HL-60/S4 treated with retinoic acid at 250 ng/mL for 4 days and 3 days (cell line): ENCODE results near the gene USP3.
"Not testable (repeated sequence)": the region's sequence is repeated elsewhere in the genome, so short reads cannot be mapped to it uniquely, and the experiment has no call there.

Experiments
- in situ Hi-C: fragments of 300-500 bp; cut with MboI; formaldehyde crosslinking; loops from 2 replicates; pipeline ENCODE4 v1.7.0; 2022; ENCODE audit warnings: low sequenced_read_pairs

The USP3 gene

GRCh38 chr15:63530752-63531299 is 26.4 kb downstream of the USP3 start:
- in situ Hi-C loops = no loop called here

- in situ Hi-C loops = no loop called here
Observed at GRCh38 chr15:63531586-63531985, 27.2 kb downstream of the USP3 start.

GRCh38 chr15:63532307-63532744 is 27.9 kb downstream of the USP3 start:
- in situ Hi-C loops = no loop called here

GRCh38 chr15:63534888-63535287 is 30.5 kb downstream of the USP3 start:
- in situ Hi-C loops = not testable (repeated sequence)

GRCh38 chr15:63535689-63536088 is 31.3 kb downstream of the USP3 start:
- in situ Hi-C loops = no loop called here

GRCh38 chr15:63538876-63539275 is 34.5 kb downstream of the USP3 start:
- in situ Hi-C loops = no loop called here

- in situ Hi-C loops = no loop called here
Observed at GRCh38 chr15:63539521-63539920, 35.1 kb downstream of the USP3 start.

- in situ Hi-C loops = no loop called here
Observed at GRCh38 chr15:63539998-63540397, 35.6 kb downstream of the USP3 start.

- in situ Hi-C loops = no loop called here
Observed at GRCh38 chr15:63540449-63540848, 36.1 kb downstream of the USP3 start.

GRCh38 chr15:63544258-63545026 is 40.0 kb downstream of the USP3 start:
- in situ Hi-C loops = no loop called here

- in situ Hi-C loops = no loop called here
Observed at GRCh38 chr15:63545520-63545919, 41.1 kb downstream of the USP3 start.

- in situ Hi-C loops = no loop called here
Observed at GRCh38 chr15:63551400-63551799, 47.0 kb downstream of the USP3 start.

GRCh38 chr15:63553388-63553791 is 49.0 kb downstream of the USP3 start:
- in situ Hi-C loops = no loop called here

GRCh38 chr15:63554337-63554927 is 50.0 kb downstream of the USP3 start:
- in situ Hi-C loops = no loop called here

- in situ Hi-C loops = no loop called here
Observed at GRCh38 chr15:63555507-63555906, 51.1 kb downstream of the USP3 start.

GRCh38 chr15:63556246-63556645 is 51.9 kb downstream of the USP3 start:
- in situ Hi-C loops = no loop called here

- in situ Hi-C loops = no loop called here
Observed at GRCh38 chr15:63556736-63557135, 52.3 kb downstream of the USP3 start.

GRCh38 chr15:63559753-63560152 is 55.4 kb downstream of the USP3 start:
- in situ Hi-C loops = no loop called here

GRCh38 chr15:63560741-63561448 is 56.5 kb downstream of the USP3 start:
- in situ Hi-C loops = no loop called here

GRCh38 chr15:63564093-63564492 is 59.7 kb downstream of the USP3 start:
- in situ Hi-C loops = no loop called here

GRCh38 chr15:63565536-63566186 is 61.3 kb downstream of the USP3 start:
- in situ Hi-C loops = no loop called here
